ENCODE measurements around the gene PTN.

PTN gene

DNA sequence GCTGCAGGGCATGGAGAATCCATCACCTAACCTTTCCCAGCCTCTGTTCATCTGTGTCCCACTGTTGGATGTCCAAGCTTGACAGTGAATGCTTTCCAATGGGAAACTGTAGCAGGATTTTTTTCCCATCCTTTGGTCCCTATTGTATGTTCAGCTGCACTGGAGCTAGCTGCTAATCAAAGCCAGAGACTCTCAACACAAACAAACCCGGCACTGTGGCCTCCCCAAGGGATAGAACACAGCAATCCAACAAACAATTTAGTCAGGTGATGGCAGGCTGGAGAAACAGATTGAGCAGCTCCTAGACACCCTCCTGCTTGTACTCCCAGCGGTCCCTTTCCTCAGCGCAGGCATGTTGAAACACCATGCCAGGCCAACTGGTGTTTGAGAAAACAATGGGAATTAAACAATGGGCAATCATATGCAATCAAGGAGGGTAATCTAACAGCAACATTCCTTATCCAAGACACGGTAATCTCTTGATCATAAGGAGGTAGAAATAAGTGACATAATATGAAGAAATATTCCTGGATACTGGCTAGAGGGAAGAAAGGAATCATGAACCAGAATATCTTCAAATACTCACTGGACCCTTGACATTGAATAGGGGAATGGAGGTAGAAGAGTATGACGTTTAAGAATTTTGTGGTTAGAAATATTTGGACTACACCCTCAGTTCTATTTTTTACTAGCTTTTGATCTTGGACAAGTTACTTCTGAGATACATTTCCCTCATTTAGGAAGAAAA, 15.0 kb downstream of the PTN start:
- no peak overlapping the region for H3K9ac ChIP-seq (ENCODE audit: low read depth in 1 of 2, low read length in 2 of 2)
- H3K9me3 ChIP-seq (ENCODE audit: control insufficient read depth in 2 of 2, low read length in 2 of 2): no peaks in the 10 kb centered on the region
- H3K27me3 ChIP-seq (ENCODE audit: control insufficient read depth in 2 of 2, insufficient read depth in 2 of 2, low read length in 2 of 2): no peaks in the 10 kb centered on the region
- no peaks in the 10 kb centered on the region for H3K36me3 ChIP-seq (ENCODE audit: control insufficient read depth in 2 of 2, insufficient read depth in 2 of 2, low read length in 2 of 2)
- no peaks in the 10 kb centered on the region for H3K4me1 ChIP-seq (ENCODE audit: control insufficient read depth in 2 of 2, insufficient read depth in 2 of 2, low read length in 2 of 2)
- H3K4me3 ChIP-seq (ENCODE audit: low read length in 2 of 2): no peak overlapping the region
- no peak overlapping the region for H3K27ac ChIP-seq (ENCODE audit: low read depth in 2 of 2, low read length in 2 of 2)

DNA sequence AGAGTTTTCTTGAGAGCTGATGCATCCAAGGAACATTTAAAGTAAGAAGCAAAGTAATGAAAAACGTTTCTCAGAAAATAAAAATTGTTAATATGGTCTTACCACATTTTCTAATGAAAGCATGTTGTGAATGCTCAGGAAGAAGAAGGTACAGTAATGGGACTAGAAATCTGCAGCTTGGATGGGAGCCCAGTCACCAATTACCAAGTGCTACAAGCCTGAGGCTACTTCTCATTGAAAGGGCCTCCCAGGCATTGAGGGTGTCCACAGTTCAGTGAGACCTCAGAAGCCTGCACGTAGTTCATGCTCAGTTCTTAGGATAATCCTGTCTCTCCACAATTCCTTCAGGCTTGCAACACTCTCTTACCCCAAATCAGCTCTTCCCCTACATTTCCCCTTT, 17.6 kb downstream of the PTN start:
- H3K4me1 ChIP-seq (ENCODE audit: control insufficient read depth in 2 of 2, insufficient read depth in 2 of 2, low read length in 2 of 2): no peaks in the 10 kb centered on the region
- H3K27ac ChIP-seq (ENCODE audit: low read depth in 2 of 2, low read length in 2 of 2): no peak overlapping the region
- no peaks in the 10 kb centered on the region for H3K36me3 ChIP-seq (ENCODE audit: control insufficient read depth in 2 of 2, insufficient read depth in 2 of 2, low read length in 2 of 2)
- H3K9me3 ChIP-seq (ENCODE audit: control insufficient read depth in 2 of 2, low read length in 2 of 2): no peaks in the 10 kb centered on the region
- no peak overlapping the region for H3K4me3 ChIP-seq (ENCODE audit: low read length in 2 of 2)
- H3K27me3 ChIP-seq (ENCODE audit: control insufficient read depth in 2 of 2, insufficient read depth in 2 of 2, low read length in 2 of 2): no peaks in the 10 kb centered on the region
- no peak overlapping the region for H3K9ac ChIP-seq (ENCODE audit: low read depth in 1 of 2, low read length in 2 of 2)

GRCh38 chr7:137324796-137325696, 18.5 kb downstream of the PTN start:
- Histone ChIP-seq H3K9me3 (ENCODE audit: control insufficient read depth in 2 of 2, low read length in 2 of 2) (no peaks in the 10 kb centered on the region), H3K4me3 (ENCODE audit: low read length in 2 of 2) (no peak overlapping the region), H3K36me3 (ENCODE audit: control insufficient read depth in 2 of 2, insufficient read depth in 2 of 2, low read length in 2 of 2) (no peaks in the 10 kb centered on the region), H3K27me3 (ENCODE audit: control insufficient read depth in 2 of 2, insufficient read depth in 2 of 2, low read length in 2 of 2) (no peaks in the 10 kb centered on the region), H3K9ac (ENCODE audit: low read depth in 1 of 2, low read length in 2 of 2) (no peak overlapping the region), H3K27ac (ENCODE audit: low read depth in 2 of 2, low read length in 2 of 2) (no peak overlapping the region), H3K4me1 (ENCODE audit: control insufficient read depth in 2 of 2, insufficient read depth in 2 of 2, low read length in 2 of 2) (no peaks in the 10 kb centered on the region)

- Histone ChIP-seq H3K4me3 (ENCODE audit: low read length in 2 of 2) (no peak overlapping the region), H3K36me3 (ENCODE audit: control insufficient read depth in 2 of 2, insufficient read depth in 2 of 2, low read length in 2 of 2) (no peaks in the 10 kb centered on the region), H3K4me1 (ENCODE audit: control insufficient read depth in 2 of 2, insufficient read depth in 2 of 2, low read length in 2 of 2) (no peaks in the 10 kb centered on the region), H3K27me3 (ENCODE audit: control insufficient read depth in 2 of 2, insufficient read depth in 2 of 2, low read length in 2 of 2) (no peaks in the 10 kb centered on the region), H3K9me3 (ENCODE audit: control insufficient read depth in 2 of 2, low read length in 2 of 2) (no peaks in the 10 kb centered on the region), H3K27ac (ENCODE audit: low read depth in 2 of 2, low read length in 2 of 2) (no peak overlapping the region), H3K9ac (ENCODE audit: low read depth in 1 of 2, low read length in 2 of 2) (no peak overlapping the region)
Observed at GRCh38 chr7:137316648-137317353, 26.7 kb downstream of the PTN start.

- Histone ChIP-seq H3K9me3 (ENCODE audit: control insufficient read depth in 2 of 2, low read length in 2 of 2) (no peaks in the 10 kb centered on the region), H3K27ac (ENCODE audit: low read depth in 2 of 2, low read length in 2 of 2) (no peak overlapping the region), H3K4me3 (ENCODE audit: low read length in 2 of 2) (no peak overlapping the region), H3K9ac (ENCODE audit: low read depth in 1 of 2, low read length in 2 of 2) (no peak overlapping the region), H3K36me3 (ENCODE audit: control insufficient read depth in 2 of 2, insufficient read depth in 2 of 2, low read length in 2 of 2) (no peaks in the 10 kb centered on the region), H3K27me3 (ENCODE audit: control insufficient read depth in 2 of 2, insufficient read depth in 2 of 2, low read length in 2 of 2) (no peaks in the 10 kb centered on the region), H3K4me1 (ENCODE audit: control insufficient read depth in 2 of 2, insufficient read depth in 2 of 2, low read length in 2 of 2) (no peaks in the 10 kb centered on the region)
Observed at GRCh38 chr7:137313201-137313600, 30.3 kb downstream of the PTN start.

DNA sequence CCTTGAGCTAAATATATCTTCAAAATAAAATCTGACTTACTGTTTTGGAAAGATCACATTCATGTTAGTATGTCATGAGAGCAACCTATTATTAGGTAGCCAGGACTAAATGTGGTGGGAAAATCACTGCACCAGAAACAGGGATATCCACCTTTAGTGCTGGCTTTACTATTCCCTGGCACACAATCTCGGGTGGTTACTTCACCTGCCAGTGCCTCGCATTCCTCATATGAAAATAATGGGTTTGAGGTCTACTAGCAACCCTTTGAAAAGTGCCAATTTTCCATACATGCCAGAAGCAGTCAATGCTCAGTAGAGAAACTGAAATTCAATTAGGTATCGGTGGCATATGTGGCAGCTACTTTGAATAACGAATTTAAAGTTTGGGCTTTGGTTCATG, 36.8 kb downstream of the PTN start:
- H3K36me3 ChIP-seq (ENCODE audit: control insufficient read depth in 2 of 2, insufficient read depth in 2 of 2, low read length in 2 of 2): no peaks in the 10 kb centered on the region
- no peaks in the 10 kb centered on the region for H3K4me1 ChIP-seq (ENCODE audit: control insufficient read depth in 2 of 2, insufficient read depth in 2 of 2, low read length in 2 of 2)
- no peak overlapping the region for H3K27ac ChIP-seq (ENCODE audit: low read depth in 2 of 2, low read length in 2 of 2)
- H3K9me3 ChIP-seq (ENCODE audit: control insufficient read depth in 2 of 2, low read length in 2 of 2): no peaks in the 10 kb centered on the region
- no peaks in the 10 kb centered on the region for H3K27me3 ChIP-seq (ENCODE audit: control insufficient read depth in 2 of 2, insufficient read depth in 2 of 2, low read length in 2 of 2)
- H3K9ac ChIP-seq (ENCODE audit: low read depth in 1 of 2, low read length in 2 of 2): no peak overlapping the region
- no peak overlapping the region for H3K4me3 ChIP-seq (ENCODE audit: low read length in 2 of 2)

DNA sequence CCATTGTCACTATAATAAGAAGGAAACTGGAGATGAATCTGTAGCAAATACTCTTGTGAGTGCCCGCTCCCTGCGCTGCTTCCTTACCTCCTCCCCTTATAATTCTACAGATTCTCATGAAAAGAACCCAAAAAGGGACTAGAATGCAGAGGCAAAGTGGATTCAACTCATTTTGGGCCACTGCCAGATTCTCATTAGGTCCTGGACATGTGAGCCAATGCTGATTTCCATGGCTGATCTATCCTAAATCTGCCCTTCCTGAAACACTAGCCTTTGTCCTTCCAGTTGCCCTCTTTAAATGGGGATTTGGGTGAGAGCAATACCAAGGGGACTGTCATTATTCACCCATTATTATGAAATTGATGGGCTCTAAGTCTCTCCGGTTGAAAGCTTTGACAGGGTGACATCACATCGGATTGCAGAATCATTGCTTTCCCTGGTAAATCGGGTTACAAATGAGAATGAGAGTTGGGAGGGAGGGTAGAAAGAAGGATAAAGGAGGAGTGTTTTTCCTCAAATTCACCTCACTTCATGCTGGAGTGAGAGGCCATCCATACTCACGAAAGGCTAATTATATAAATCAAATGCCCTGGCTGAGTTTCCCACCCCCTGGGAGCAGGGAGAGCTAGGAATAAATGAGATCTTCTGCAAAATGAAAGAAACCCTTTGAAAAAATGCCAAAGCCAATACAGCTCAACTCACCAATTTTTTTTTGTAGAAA, 37.5 kb downstream of the PTN start:
- H3K4me1 ChIP-seq (ENCODE audit: control insufficient read depth in 2 of 2, insufficient read depth in 2 of 2, low read length in 2 of 2): no peaks in the 10 kb centered on the region
- no peak overlapping the region for H3K4me3 ChIP-seq (ENCODE audit: low read length in 2 of 2)
- H3K9ac ChIP-seq (ENCODE audit: low read depth in 1 of 2, low read length in 2 of 2): no peak overlapping the region
- H3K27ac ChIP-seq (ENCODE audit: low read depth in 2 of 2, low read length in 2 of 2): no peak overlapping the region
- no peaks in the 10 kb centered on the region for H3K9me3 ChIP-seq (ENCODE audit: control insufficient read depth in 2 of 2, low read length in 2 of 2)
- no peaks in the 10 kb centered on the region for H3K36me3 ChIP-seq (ENCODE audit: control insufficient read depth in 2 of 2, insufficient read depth in 2 of 2, low read length in 2 of 2)
- H3K27me3 ChIP-seq (ENCODE audit: control insufficient read depth in 2 of 2, insufficient read depth in 2 of 2, low read length in 2 of 2): no peaks in the 10 kb centered on the region

GRCh38 chr7:137304624-137305235, 38.8 kb downstream of the PTN start:
- no peak overlapping the region for H3K4me3 ChIP-seq (ENCODE audit: low read length in 2 of 2)
- no peaks in the 10 kb centered on the region for H3K27me3 ChIP-seq (ENCODE audit: control insufficient read depth in 2 of 2, insufficient read depth in 2 of 2, low read length in 2 of 2)
- no peaks in the 10 kb centered on the region for H3K36me3 ChIP-seq (ENCODE audit: control insufficient read depth in 2 of 2, insufficient read depth in 2 of 2, low read length in 2 of 2)
- H3K9ac ChIP-seq (ENCODE audit: low read depth in 1 of 2, low read length in 2 of 2): no peak overlapping the region
- no peak overlapping the region for H3K27ac ChIP-seq (ENCODE audit: low read depth in 2 of 2, low read length in 2 of 2)
- H3K4me1 ChIP-seq (ENCODE audit: control insufficient read depth in 2 of 2, insufficient read depth in 2 of 2, low read length in 2 of 2): no peaks in the 10 kb centered on the region
- H3K9me3 ChIP-seq (ENCODE audit: control insufficient read depth in 2 of 2, low read length in 2 of 2): no peaks in the 10 kb centered on the region

DNA sequence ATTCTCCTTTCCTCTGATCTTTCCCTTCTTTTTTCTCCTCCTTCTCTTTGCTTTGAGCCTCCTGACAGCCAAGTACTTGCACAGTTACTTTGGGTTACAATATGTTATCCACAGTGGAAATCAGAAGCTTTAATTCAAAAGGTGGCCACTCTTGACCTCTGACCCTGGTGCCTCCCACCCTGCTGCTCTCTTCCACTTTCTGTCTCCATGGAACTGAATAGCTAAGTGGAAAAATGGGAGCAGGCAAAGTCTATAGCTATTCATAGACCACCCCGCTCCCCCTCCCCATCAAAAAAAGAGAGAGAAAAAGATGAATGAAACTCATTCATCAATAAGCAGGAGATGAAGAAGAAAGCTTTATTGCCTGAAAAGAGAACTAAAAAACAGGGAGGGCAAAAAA, 39.4 kb downstream of the PTN start:
- Histone ChIP-seq H3K4me3 (ENCODE audit: low read length in 2 of 2) (no peak overlapping the region), H3K9me3 (ENCODE audit: control insufficient read depth in 2 of 2, low read length in 2 of 2) (no peaks in the 10 kb centered on the region), H3K27ac (ENCODE audit: low read depth in 2 of 2, low read length in 2 of 2) (no peak overlapping the region), H3K9ac (ENCODE audit: low read depth in 1 of 2, low read length in 2 of 2) (no peak overlapping the region), H3K36me3 (ENCODE audit: control insufficient read depth in 2 of 2, insufficient read depth in 2 of 2, low read length in 2 of 2) (no peaks in the 10 kb centered on the region), H3K4me1 (ENCODE audit: control insufficient read depth in 2 of 2, insufficient read depth in 2 of 2, low read length in 2 of 2) (no peaks in the 10 kb centered on the region), H3K27me3 (ENCODE audit: control insufficient read depth in 2 of 2, insufficient read depth in 2 of 2, low read length in 2 of 2) (no peaks in the 10 kb centered on the region)
